ENCODE results near the gene TAF1B.

The TAF1B gene

GRCh38 chr2:9941196-9941995 lies 98.1 kb downstream of the TAF1B start:
- no peak for DNase-seq (ENCODE audit: low spot score)

DNA sequence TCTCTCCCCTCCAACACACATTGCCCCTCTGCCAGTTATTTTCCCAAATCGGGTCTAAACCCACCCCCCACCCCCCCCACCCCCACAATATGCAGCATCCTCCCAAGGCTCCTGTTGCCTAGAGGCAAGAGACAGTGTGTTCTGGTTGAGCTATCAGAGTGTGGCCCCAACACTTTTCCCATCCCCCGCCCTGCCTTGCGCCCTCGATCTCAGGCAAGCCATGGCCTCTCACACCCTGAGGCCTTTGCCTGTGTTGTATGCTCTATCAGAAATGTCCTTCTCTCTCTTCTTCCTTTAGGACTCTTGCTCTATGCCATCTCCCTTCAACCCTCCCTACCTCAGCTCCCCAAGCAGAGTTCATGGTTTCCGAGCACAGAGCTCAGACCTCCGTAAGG lies 98.7 kb downstream of the TAF1B start:
- no peak for DNase-seq (ENCODE audit: low spot score)

DNA sequence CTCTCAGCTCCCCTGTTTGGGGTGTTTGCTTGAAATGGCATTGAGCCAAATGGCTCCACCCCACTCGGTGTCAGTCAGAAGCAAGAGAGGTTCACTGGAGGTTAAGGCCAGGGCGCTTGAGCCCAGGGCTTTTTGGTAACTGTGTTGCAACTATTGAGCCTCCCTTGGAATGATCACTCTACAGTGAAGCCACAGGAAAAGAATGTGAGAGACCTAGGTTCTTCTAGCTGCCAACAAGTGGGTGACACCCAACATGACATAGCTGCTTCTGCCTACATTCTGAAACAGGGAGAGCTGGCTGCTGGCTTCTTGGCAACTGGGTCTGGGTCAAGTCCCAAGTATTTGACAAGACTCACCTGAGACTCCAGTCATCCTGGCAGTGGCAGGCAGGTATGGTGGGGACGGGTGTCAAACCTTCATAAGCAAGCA lies 101.1 kb downstream of the TAF1B start:
- peak; percentile 65 for DNase-seq (ENCODE audit: low spot score)

DNA sequence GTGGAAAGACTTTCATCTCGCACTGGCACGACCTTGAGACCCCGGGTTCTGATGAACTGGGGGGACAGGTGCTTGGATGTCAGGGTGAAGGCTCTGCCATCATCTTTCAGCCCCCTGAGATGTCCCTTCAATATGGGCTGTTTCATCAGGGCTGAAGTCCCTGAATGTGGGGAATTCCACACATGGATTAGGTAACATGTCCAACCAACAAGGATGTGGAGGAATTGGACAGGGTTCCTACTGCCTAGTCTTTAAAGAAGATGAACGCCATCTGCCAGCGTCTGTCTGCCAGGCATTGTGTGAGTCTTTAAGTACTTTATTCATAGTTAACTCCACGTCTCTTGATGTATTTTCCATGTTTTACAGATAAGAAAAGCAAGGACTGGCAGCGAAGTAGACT lies 102.3 kb downstream of the TAF1B start:
- DNase-seq (ENCODE audit: low spot score) = no peak

DNA sequence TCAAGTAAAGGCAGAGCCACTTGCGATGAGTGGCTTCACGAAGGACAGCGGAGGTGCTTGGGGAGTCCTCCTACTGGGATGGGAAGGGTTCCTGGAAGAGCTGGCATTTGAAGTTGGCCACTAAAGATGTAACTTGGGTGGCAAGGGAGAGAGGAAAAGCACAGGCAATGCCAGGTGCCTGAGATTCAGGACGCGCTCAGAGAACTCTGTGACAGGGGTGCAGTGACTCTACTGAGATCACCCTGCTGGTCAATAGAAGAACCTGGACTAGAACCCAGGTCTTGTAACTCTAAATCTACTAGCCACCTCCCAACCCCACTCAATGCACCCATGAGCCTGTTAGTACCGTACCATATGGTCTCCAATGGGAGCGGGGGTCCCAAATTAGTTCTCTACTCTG lies 102.8 kb downstream of the TAF1B start:
- no peak for DNase-seq (ENCODE audit: low spot score)

GRCh38 chr2:9946818-9947217 lies 103.5 kb downstream of the TAF1B start:
- no peak for DNase-seq (ENCODE audit: low spot score)

DNA sequence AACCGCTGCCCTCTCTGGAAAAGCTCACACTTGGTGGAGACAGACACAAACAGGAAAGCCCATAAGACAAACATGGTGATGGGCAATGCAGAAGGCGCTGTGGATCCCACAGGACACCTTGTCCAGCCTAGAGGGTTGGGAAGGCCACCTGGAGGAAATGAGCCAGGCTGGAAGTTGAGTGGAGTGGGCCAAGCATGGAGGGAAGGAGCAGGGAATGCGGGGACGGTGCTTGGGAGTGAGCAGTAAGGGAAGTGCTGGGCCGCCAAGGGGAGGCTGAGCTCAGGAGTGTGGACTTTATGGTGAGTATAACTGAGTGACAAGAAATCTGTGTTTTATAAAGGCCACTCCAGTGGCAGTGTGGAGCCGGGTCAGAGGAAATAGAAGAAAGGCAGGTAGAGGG lies 105.4 kb downstream of the TAF1B start:
- DNase-seq (ENCODE audit: low spot score) = no peak

- no peak for DNase-seq (ENCODE audit: low spot score)
These were observed 106.1 kb downstream of the TAF1B start for GRCh38 chr2:9949239-9949991.

DNA sequence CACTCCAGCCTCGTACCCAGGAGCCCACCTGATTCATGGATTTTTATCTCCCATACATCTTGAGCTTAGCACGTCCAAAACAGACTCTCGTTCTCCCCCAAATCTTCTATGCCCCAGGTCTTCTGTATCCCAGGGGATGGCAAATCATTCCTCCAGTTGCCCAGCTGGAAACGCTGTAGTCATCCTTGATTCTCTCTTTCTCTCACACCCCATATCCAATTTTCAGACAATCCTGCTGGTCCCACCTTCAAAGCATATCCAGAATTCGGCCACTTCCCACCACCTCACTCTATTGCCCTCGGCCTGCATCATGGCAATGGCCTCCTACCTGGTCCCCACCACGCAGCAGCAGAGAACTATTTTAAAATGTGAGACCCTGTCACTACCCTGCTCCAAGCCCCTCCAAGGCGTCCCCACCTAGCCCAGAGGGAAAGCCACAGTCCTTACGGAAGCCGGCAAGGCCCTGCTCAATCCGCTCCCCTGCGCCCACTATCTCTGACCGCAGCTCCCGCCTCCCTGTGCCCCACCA lies 106.8 kb downstream of the TAF1B start:
- DNase-seq (ENCODE audit: low spot score) = no peak

GRCh38 chr2:9950521-9951271 lies 107.4 kb downstream of the TAF1B start:
- DNase-seq (ENCODE audit: low spot score) = no peak

GRCh38 chr2:9951272-9951521 lies 107.9 kb downstream of the TAF1B start:
- no peak for DNase-seq (ENCODE audit: low spot score)

GRCh38 chr2:9951522-9952285 lies 108.4 kb downstream of the TAF1B start, which contains the start of gene GRHL1:
Gene GRHL1 (plus strand): TSS chr2:9951693. CDS start chr2:9951834, 141 bp downstream.
- peak; percentile 95 for DNase-seq (ENCODE audit: low spot score)

DNA sequence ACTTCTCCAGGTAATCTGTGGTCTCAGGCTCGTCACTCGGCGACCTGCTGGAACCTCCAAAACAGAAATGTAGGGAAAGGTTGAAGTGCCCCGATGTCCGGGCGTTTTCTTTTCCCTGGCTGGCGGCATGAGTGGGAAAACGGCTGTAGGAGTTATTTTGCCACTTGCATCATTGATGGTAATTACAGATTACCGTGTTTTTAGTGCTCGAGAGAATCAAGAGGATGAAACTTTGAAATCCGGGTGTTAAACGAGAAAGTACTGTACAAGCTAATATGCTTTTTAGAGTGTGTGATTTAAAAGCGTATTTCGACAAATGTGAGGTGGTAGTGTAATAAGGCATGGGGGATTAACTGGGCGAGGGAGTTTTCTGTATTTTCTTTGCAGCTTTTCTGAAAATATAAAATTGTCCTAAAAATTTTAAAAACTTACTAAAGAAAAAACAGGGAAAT lies 109.0 kb downstream of the TAF1B start:
- peak; percentile 21 for DNase-seq (ENCODE audit: low spot score)

- DNase-seq (ENCODE audit: low spot score) = no peak
These were observed 109.7 kb downstream of the TAF1B start for GRCh38 chr2:9952856-9953503.

- no peak for DNase-seq (ENCODE audit: low spot score)
These were observed 110.9 kb downstream of the TAF1B start for GRCh38 chr2:9954136-9954535.

DNA sequence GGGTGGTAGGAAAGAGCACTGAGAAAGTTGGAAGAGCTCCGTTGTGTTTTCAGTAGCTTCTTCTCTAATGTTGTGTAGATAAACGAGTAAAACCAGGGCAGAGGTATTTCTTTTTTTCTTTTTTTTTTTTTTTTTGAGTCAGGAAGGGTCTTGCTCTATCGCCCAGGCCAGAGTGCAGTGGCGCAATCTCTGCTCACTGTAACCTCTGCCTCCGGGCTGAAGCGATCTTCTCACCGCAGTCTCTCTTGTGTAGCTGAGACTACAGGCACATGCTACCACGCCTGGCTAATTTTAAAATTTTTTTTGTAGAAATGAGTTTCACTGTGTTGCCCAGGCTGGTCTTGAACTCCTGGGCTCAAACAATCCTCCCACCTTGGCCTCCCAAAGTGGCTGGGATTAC lies 114.8 kb downstream of the TAF1B start:
- no peak for DNase-seq (ENCODE audit: low spot score)

DNA sequence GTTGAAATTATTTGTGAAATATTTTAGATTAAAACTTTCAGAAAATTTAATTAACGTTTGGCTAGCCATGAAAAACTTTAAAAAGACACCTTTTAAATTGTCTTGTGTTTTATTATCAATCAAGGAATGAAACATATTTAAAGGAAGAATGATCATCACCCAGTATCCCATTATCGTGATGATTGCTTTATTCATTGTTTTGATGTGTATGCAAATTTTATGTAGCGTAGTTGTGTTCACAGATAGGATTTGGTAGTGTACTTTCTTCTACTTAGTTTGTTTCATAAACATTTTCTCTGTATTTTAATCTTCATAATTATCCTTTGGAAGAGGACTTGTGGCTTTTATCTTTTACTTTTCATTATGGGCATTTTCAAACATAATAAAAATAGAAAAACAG lies 116.0 kb downstream of the TAF1B start:
- no peak for DNase-seq (ENCODE audit: low spot score)

DNA sequence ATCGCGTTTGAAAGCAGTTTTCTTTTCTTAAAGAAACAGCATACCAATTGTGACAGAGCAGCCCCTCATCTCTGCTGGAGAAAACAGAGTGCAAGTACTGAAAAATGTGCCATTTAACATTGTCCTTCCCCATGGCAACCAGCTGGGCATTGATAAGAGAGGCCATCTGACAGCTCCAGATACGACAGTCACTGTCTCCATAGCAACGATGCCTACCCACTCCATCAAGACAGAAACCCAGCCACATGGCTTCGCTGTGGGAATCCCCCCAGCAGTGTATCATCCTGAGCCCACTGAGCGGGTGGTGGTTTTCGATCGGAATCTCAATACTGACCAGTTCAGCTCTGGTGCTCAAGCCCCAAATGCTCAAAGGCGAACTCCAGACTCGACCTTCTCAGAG lies 117.7 kb downstream of the TAF1B start:
- DNase-seq (ENCODE audit: low spot score) = peak; percentile 88

DNA sequence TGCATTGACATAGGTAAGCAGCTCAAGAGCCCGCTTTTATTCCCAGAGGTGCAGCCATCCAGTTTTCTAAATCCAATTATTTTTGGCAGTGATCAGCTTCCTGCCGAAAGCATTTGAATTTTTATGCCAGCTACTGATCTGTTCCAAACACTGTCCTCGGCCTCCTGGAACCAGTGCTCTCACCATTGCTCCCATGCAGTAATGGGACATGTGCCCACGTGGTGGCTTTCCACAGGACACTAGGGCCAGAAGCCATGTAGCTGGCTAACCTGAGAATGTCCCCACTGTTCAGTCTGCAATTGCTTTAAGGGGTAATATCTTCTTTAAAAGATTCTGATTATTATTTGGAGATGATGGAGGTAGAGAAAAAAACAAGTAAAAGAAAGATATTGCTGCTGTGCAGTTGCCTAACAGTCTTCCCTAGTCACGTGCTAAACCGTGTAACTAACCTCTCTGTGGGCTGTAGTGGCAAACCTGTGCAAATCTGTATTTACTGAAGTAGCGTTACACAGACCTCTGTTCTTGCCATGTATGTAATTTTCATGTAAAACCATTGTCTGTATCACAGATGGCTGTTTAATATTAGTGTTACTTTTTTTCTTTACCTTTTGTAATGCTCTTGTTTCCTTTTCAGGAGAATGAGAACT lies 121.2 kb downstream of the TAF1B start:
- no peak for DNase-seq (ENCODE audit: low spot score)

DNA sequence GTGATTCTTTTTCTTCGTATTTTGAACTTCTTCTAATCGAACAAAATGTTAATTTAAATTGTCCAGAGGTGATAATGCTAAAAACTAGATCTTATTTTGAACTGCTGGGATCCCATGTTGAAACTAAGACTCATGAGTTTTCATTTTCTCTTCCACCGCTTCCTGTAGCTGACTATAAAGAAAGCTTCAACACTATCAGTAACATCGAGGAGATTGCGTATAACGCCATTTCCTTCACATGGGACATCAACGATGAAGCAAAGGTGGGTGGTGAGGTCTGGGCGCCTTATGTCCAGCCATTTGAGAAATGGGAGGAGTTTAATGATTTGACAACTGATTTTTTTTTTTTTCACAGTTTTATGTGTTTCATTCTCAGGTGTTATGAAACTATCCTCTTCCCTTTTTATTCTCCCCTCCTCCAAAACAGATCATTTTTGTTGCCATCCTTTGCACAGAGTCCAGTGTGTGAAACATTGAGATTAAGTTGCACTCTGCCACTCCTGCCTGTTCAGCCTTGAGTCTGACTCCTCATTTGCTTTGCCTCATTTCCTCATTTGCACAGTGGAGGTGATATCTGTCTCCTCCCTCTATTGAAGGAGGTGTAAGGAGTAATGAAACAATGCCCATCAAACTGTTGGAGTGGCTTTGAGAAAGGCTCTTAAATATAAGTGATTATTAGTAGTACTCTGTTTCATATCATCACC lies 122.0 kb downstream of the TAF1B start:
- no peak for DNase-seq (ENCODE audit: low spot score)

Data from hematopoietic multipotent progenitor cell treated with erythropoietin and hydrocortisone succinate and interleukin-3 and kit ligand, for 15 days (in vitro differentiated cells).